ENCODE results near the gene IER3IP1.

Gene IER3IP1

GRCh38 chr18:47175898-47176575 is at the start of gene IER3IP1:
Gene IER3IP1, minus strand, starts transcription at chr18:47176364. Its CDS starts 87 bp downstream, at chr18:47176277.
- no peaks in the 10 kb centered on the region for H3F3A ChIP-seq (ENCODE audit: insufficient read depth)
- H3K9me2 ChIP-seq (replicated peaks; ENCODE audit: insufficient read depth, low read length), result no peaks in the 10 kb centered on the region
- H3K4me2 ChIP-seq (ENCODE audit: low read depth, low read length, poor library complexity, severe bottlenecking), result peak within 1 kb of the TSS; percentile 73
- H3K9me3 ChIP-seq (ENCODE audit: insufficient read depth, low read length), result no peaks in the 10 kb centered on the region
- peaks cover 6% of the 10 kb centered on the region; the same call in 1 of the 2 replicates for H4K20me1 ChIP-seq (ENCODE audit: low read depth, low read length)
- peak within 1 kb of the TSS; percentile 92 for H3K9ac ChIP-seq (ENCODE audit: low read length)
- no peaks in the 10 kb centered on the region for H3K27me3 ChIP-seq (ENCODE audit: low read length)
- TF ChIP-seq CTCF (IDR thresholded peaks at IDR 0.05; ENCODE audit: insufficient read depth, low read length, poor library complexity, severe bottlenecking) (no peak), EZH2phosphoT487 (conservative IDR thresholded peaks at IDR 0.05; ENCODE audit: low read length) (no peak)
- peak within 1 kb of the TSS; percentile 43 for H3K27ac ChIP-seq (ENCODE audit: low read depth, low read length)
- H3K79me2 ChIP-seq (ENCODE audit: insufficient read depth, low read length), result peaks cover 50% of the 10 kb centered on the region
- no peaks in the 10 kb centered on the region for H3K36me3 ChIP-seq (ENCODE audit: low read length)
- H3K4me3 ChIP-seq (ENCODE audit: insufficient read depth, low read length, poor library complexity, severe bottlenecking), result peak within 1 kb of the TSS; percentile 96
- H2AFZ ChIP-seq (ENCODE audit: low read depth, low read length, severe bottlenecking), result peak within 1 kb of the TSS; percentile 96

GRCh38 chr18:47215554-47216138 is 39.5 kb upstream of the IER3IP1 start:
- Histone ChIP-seq H3K27me3 (ENCODE audit: low read length) (0 out of 2 replicates have a peak, but pooled peaks cover 4% of the 10 kb centered on the region), H3K9ac (ENCODE audit: low read length) (no peak overlapping the region), H3K36me3 (ENCODE audit: low read length) (no peaks in the 10 kb centered on the region), H3K4me3 (ENCODE audit: insufficient read depth, low read length, poor library complexity, severe bottlenecking) (no peak overlapping the region), H3K27ac (ENCODE audit: low read depth, low read length) (no peak overlapping the region), H4K20me1 (ENCODE audit: low read depth, low read length) (no peaks in the 10 kb centered on the region), H3K9me2 (replicated peaks; ENCODE audit: insufficient read depth, low read length) (no peaks in the 10 kb centered on the region), H3K9me3 (ENCODE audit: insufficient read depth, low read length) (no peaks in the 10 kb centered on the region), H3K79me2 (ENCODE audit: insufficient read depth, low read length) (no peaks in the 10 kb centered on the region), H3F3A (ENCODE audit: insufficient read depth) (no peaks in the 10 kb centered on the region), H3K4me2 (ENCODE audit: low read depth, low read length, poor library complexity, severe bottlenecking) (no peak overlapping the region), H2AFZ (ENCODE audit: low read depth, low read length, severe bottlenecking) (no peak overlapping the region)
- TF ChIP-seq EZH2phosphoT487 (conservative IDR thresholded peaks at IDR 0.05; ENCODE audit: low read length), result no peak
- TF ChIP-seq CTCF (IDR thresholded peaks at IDR 0.05; ENCODE audit: insufficient read depth, low read length, poor library complexity, severe bottlenecking), result peak; percentile 75

GRCh38 chr18:47209171-47209570 is 33.0 kb upstream of the IER3IP1 start:
- no peaks in the 10 kb centered on the region for H3K79me2 ChIP-seq (ENCODE audit: insufficient read depth, low read length)
- no peaks in the 10 kb centered on the region for H3F3A ChIP-seq (ENCODE audit: insufficient read depth)
- no peak overlapping the region for H3K9ac ChIP-seq (ENCODE audit: low read length)
- H2AFZ ChIP-seq (ENCODE audit: low read depth, low read length, severe bottlenecking), result no peak overlapping the region
- H3K27ac ChIP-seq (ENCODE audit: low read depth, low read length), result no peak overlapping the region
- no peaks in the 10 kb centered on the region for H3K9me2 ChIP-seq (replicated peaks; ENCODE audit: insufficient read depth, low read length)
- no peak overlapping the region for H3K4me2 ChIP-seq (ENCODE audit: low read depth, low read length, poor library complexity, severe bottlenecking)
- no peak overlapping the region for H3K4me3 ChIP-seq (ENCODE audit: insufficient read depth, low read length, poor library complexity, severe bottlenecking)
- no peaks in the 10 kb centered on the region for H3K9me3 ChIP-seq (ENCODE audit: insufficient read depth, low read length)
- H3K27me3 ChIP-seq (ENCODE audit: low read length), result 0 out of 2 replicates have a peak, but pooled peaks cover 4% of the 10 kb centered on the region
- no peaks in the 10 kb centered on the region for H3K36me3 ChIP-seq (ENCODE audit: low read length)
- TF ChIP-seq CTCF (IDR thresholded peaks at IDR 0.05; ENCODE audit: insufficient read depth, low read length, poor library complexity, severe bottlenecking) (no peak), EZH2phosphoT487 (conservative IDR thresholded peaks at IDR 0.05; ENCODE audit: low read length) (no peak)
- H4K20me1 ChIP-seq (ENCODE audit: low read depth, low read length), result no peaks in the 10 kb centered on the region
